Activated CD4-positive, alpha-beta T cell treated with anti-CD3 and anti-CD28 coated beads for 36 hours (primary cell): ENCODE data around the gene FOS. TPM values are rescaled to one million over a fixed set of nuclear protein-coding genes. Genes with fewer than 3 reads are reported as not detected.
"Not testable (repeated sequence)": the region's sequence is repeated elsewhere in the genome, so short reads cannot be mapped to it uniquely, and the experiment has no call there.

Source experiments
- ATAC-seq: fragments of 200-7000 bp; cut with Tn5 transposase; one replicate; pipeline ENCODE4 v1.10.0; 2021; ENCODE audit warnings: mild to moderate bottlenecking, moderate library complexity
- CTCF ChIA-PET: fragments of 350-600 bp; sonication (Branson Sonifier 250); formaldehyde crosslinking; loops from one replicate; lab custom pipeline; 2021; ENCODE audit warnings: antibody characterized with exemption; lab: Charles Lee
- POLR2A ChIA-PET: fragments of 350-600 bp; sonication (Branson Sonifier 250); formaldehyde crosslinking; loops from one replicate; lab custom pipeline; 2021; ENCODE audit warnings: antibody characterized with exemption, inconsistent platforms; lab: Charles Lee
- DNase-seq: peaks from one replicate; pipeline ENCODE4 v3.0.0-alpha.2; 2020
- H3K27ac Mint-ChIP-seq: one replicate; pipeline ENCODE4 v1.8.0; 2021; ENCODE audit warnings: mixed read lengths
- H3K27me3 Mint-ChIP-seq: one replicate; pipeline ENCODE4 v1.8.0; 2021; ENCODE audit warnings: mixed read lengths
- H3K36me3 Mint-ChIP-seq: one replicate; pipeline ENCODE4 v1.8.0; 2021; ENCODE audit warnings: low read depth, mixed read lengths
- H3K4me1 Mint-ChIP-seq: one replicate; pipeline ENCODE4 v1.8.0; 2021; ENCODE audit warnings: mixed read lengths
- H3K4me3 Mint-ChIP-seq: one replicate; pipeline ENCODE4 v1.8.0; 2021; ENCODE audit warnings: mild to moderate bottlenecking, moderate library complexity, mixed read lengths
- H3K9me3 Mint-ChIP-seq: one replicate; pipeline ENCODE4 v1.8.0; 2021; ENCODE audit warnings: low read depth, mixed read lengths
- intact Hi-C, 2 experiments: fragments of 100-400 bp; cut with DNase I in 1 of 2; cut with micrococcal nuclease in 1 of 2; formaldehyde crosslinking; loops; one replicate each; pipeline versions ENCODE4 v1.14.2 to v1.15.1; 2022 to 2024; cut with DNase I, micrococcal nuclease
- total RNA-seq, 2 experiments: library from RNA; stranded (reverse); gene quantifications; one replicate each; pipeline ENCODE4 v1.2.3, GENCODE V29; 2021

The FOS gene
- 10 to 100 TPM; 16.0 to 21.1 TPM for total RNA-seq

- H3K4me3 Mint-ChIP-seq, result peak within 1 kb of the TSS; percentile 85
- peak within 1 kb of the TSS; percentile 95 for H3K27ac Mint-ChIP-seq
- H3K36me3 Mint-ChIP-seq, result peaks cover 33% of the 10 kb centered on the region
- peaks cover 24% of the 10 kb centered on the region for H3K27me3 Mint-ChIP-seq
- intact Hi-C loops, result loop anchor here (1.0 to 10.0 kb wide), 9 partner anchors 16 to 514 kb away; partner anchors contain the start of genes TMED10 (in 2 of the 2), ERG28 (in 1 of the 2), NEK9 (in 1 of the 2) and YLPM1 (in 1 of the 2)
- POLR2A ChIA-PET, result interaction anchor here (0.7 to 1.5 kb wide), 5 partner anchors 11 to 23 kb away, joined by 3 to 6 read pairs (median 3); no protein-coding TSS in a partner anchor
- ATAC-seq (peak; percentile 91), DNase-seq (peak; percentile 92)
- H3K4me1 Mint-ChIP-seq, result peaks cover 44% of the 10 kb centered on the region
- no peaks in the 10 kb centered on the region for H3K9me3 Mint-ChIP-seq
- CTCF ChIA-PET, result interaction anchor here (0.6 kb wide), 1 partner anchor 48 kb away, joined by 3 read pairs; no protein-coding TSS in a partner anchor
These were observed at the start of gene FOS for GRCh38 chr14:75278422-75279152. FOS (plus strand) TSS chr14:75278828; CDS start chr14:75278983, 155 bp downstream.

DNA sequence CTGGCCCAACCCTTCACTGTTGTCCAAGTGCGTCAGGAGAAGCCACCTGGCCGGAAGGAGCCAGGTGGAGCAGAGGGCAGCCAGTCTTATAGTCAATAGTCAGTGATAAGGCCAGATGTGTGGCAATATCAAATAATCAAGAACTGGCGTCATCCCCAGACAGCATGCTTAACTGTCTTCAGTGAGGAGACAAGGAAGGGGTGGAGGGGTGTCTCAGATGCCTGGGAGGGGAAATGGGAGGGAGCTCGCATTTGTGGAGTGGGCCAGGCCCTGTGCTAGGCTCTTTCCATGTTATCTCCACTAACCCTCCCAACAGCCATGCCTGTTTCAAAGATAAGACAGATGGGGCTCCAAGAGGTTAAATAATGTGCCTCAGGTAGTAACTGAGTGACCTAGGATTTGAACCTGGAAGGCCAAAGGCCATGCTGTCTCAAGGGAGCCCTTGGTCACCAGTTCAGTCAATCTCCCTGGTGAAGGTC, 48.9 kb upstream of the FOS start:
- Mint-ChIP-seq H3K27ac (no peak overlapping the region), H3K27me3 (no peaks in the 10 kb centered on the region), H3K4me3 (no peak overlapping the region), H3K9me3 (no peaks in the 10 kb centered on the region), H3K36me3 (no peaks in the 10 kb centered on the region), H3K4me1 (peaks cover 60% of the 10 kb centered on the region)
- POLR2A ChIA-PET, result interaction anchor here (0.8 kb wide), 1 partner anchor 52 kb away, joined by 3 read pairs; no protein-coding TSS in a partner anchor
- DNase-seq (no peak), ATAC-seq (no peak)
- intact Hi-C loops, result loop anchor here (1.0 to 5.0 kb wide), 3 partner anchors 17 to 52 kb away; partner anchors contain the start of gene TMED10 (in 1 of the 2)
- CTCF ChIA-PET, result interaction anchor here (0.6 to 1.5 kb wide), 4 partner anchors 10 to 549 kb away, joined by 3 to 4 read pairs (median 3); no protein-coding TSS in a partner anchor

GRCh38 chr14:75230140-75230792, 48.4 kb upstream of the FOS start:
- Mint-ChIP-seq H3K27me3 (no peaks in the 10 kb centered on the region), H3K27ac (peak overlapping the region; percentile 1), H3K4me3 (no peak overlapping the region), H3K36me3 (no peaks in the 10 kb centered on the region), H3K4me1 (peaks cover 60% of the 10 kb centered on the region), H3K9me3 (no peaks in the 10 kb centered on the region)
- POLR2A ChIA-PET, result interaction anchor here (0.8 kb wide), 1 partner anchor 51 kb away, joined by 3 read pairs; no protein-coding TSS in a partner anchor
- CTCF ChIA-PET, result interaction anchor here (0.6 to 1.5 kb wide), 5 partner anchors 14 to 549 kb away, joined by 3 to 4 read pairs (median 3); partner anchors contain the start of gene FOS
- DNase-seq, result peak; percentile 64
- ATAC-seq, result peak; percentile 79
- intact Hi-C loops, result loop anchor here (1.0 to 5.0 kb wide), 3 partner anchors 17 to 53 kb away; partner anchors contain the start of gene TMED10 (in 1 of the 2)

DNA sequence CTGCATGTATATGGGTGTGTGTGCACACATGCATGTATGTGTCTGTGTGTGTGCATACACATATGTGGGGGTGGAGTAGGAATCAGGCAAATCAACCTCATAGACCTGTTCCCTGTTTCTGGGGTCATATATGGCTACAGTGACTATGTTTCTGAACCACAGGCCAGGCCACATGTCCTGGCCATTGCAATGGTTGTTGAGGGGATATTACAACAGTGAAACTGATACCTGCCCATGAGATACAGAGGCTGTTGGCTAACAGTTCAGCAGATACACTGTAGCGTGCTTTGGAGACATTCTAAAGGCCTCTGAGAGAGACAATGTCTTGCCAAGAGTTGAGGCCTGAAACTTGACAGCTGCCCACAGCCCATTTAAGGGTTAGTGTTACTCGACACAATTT, 47.3 kb upstream of the FOS start:
- Mint-ChIP-seq H3K27ac (no peak overlapping the region), H3K9me3 (no peaks in the 10 kb centered on the region), H3K4me3 (no peak overlapping the region), H3K36me3 (no peaks in the 10 kb centered on the region), H3K4me1 (peaks cover 60% of the 10 kb centered on the region), H3K27me3 (no peaks in the 10 kb centered on the region)
- no peak for ATAC-seq
- intact Hi-C loops, result loop anchor here in 1 of 2 experiments (2.0 to 5.0 kb wide), 2 partner anchors 15 to 54 kb away; partner anchors contain the start of gene TMED10
- DNase-seq, result no peak
- ChIA-PET CTCF (interaction anchor here (0.7 to 1.5 kb wide), 2 partner anchors 27 to 47 kb away, joined by 3 to 4 read pairs; partner anchors contain the start of gene FOS), POLR2A (no interaction called here)

GRCh38 chr14:75232191-75232590, 46.4 kb upstream of the FOS start:
- POLR2A ChIA-PET, result interaction anchor here (0.6 kb wide), 1 partner anchor 72 kb away, joined by 3 read pairs; no protein-coding TSS in a partner anchor
- H3K4me1 Mint-ChIP-seq, result peaks cover 56% of the 10 kb centered on the region

DNA sequence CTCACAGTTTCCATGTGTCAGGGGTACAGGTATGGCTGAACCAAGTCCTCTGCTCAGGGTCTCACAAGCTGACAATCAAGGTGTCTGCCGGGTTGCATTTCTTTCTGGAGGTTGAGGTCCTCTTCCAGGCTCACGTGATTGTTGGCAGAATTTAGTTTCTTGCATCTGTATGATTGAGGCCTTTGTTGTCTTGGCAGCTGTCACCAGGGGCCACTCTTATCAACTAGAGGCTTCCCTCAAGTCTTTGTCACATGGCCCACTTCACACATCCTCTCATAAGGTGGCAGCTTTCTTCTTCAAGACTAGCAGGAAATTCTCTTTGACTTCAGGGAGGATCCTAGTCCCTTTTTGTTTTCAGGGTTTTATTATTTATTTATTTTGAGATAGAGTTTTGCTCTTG, 46.0 kb upstream of the FOS start:
- peaks cover 55% of the 10 kb centered on the region for H3K4me1 Mint-ChIP-seq
- ATAC-seq, result no peak
- DNase-seq, result peak; percentile 34
- no peaks in the 10 kb centered on the region for H3K36me3 Mint-ChIP-seq
- H3K4me3 Mint-ChIP-seq, result no peak overlapping the region
- CTCF ChIA-PET, result interaction anchor here (0.8 to 1.4 kb wide), 3 partner anchors 15 to 329 kb away, joined by 3 to 4 read pairs (median 3); no protein-coding TSS in a partner anchor
- H3K27me3 Mint-ChIP-seq, result no peaks in the 10 kb centered on the region
- intact Hi-C loops, result loop anchor here in 1 of 2 experiments (5.0 kb wide), 1 partner anchor 55 kb away; the partner anchor contains the start of gene TMED10
- POLR2A ChIA-PET, result interaction anchor here (0.6 kb wide), 1 partner anchor 72 kb away, joined by 3 read pairs; no protein-coding TSS in a partner anchor
- no peaks in the 10 kb centered on the region for H3K9me3 Mint-ChIP-seq
- H3K27ac Mint-ChIP-seq, result no peak overlapping the region

More at GRCh38 chr14:75232191-75232590, 46.4 kb upstream of the FOS start:
- Mint-ChIP-seq H3K9me3 (no peaks in the 10 kb centered on the region), H3K27ac (no peak overlapping the region), H3K27me3 (no peaks in the 10 kb centered on the region), H3K36me3 (no peaks in the 10 kb centered on the region), H3K4me3 (no peak overlapping the region)
- ATAC-seq (no peak), DNase-seq (no peak)
- intact Hi-C loops, result loop anchor here in 1 of 2 experiments (5.0 kb wide), 1 partner anchor 55 kb away; the partner anchor contains the start of gene TMED10
- CTCF ChIA-PET, result interaction anchor here (0.8 to 1.4 kb wide), 3 partner anchors 15 to 329 kb away, joined by 3 to 4 read pairs (median 3); no protein-coding TSS in a partner anchor

GRCh38 chr14:75234173-75235115, 44.2 kb upstream of the FOS start:
- Mint-ChIP-seq H3K9me3 (no peaks in the 10 kb centered on the region), H3K27ac (no peak overlapping the region), H3K36me3 (no peaks in the 10 kb centered on the region), H3K4me1 (peaks cover 48% of the 10 kb centered on the region), H3K4me3 (no peak overlapping the region), H3K27me3 (no peaks in the 10 kb centered on the region)
- DNase-seq (no peak), ATAC-seq (no peak)
- ChIA-PET POLR2A (interaction anchor here (0.7 kb wide), 1 partner anchor 555 kb away, joined by 3 read pairs; no protein-coding TSS in a partner anchor), CTCF (interaction anchor here (0.6 to 0.9 kb wide), 4 partner anchors 16 to 1833 kb away, joined by 3 to 4 read pairs (median 3); no protein-coding TSS in a partner anchor)
- intact Hi-C loops, result loop anchor here in 1 of 2 experiments (5.0 kb wide), 1 partner anchor 57 kb away; the partner anchor contains the start of gene TMED10

DNA sequence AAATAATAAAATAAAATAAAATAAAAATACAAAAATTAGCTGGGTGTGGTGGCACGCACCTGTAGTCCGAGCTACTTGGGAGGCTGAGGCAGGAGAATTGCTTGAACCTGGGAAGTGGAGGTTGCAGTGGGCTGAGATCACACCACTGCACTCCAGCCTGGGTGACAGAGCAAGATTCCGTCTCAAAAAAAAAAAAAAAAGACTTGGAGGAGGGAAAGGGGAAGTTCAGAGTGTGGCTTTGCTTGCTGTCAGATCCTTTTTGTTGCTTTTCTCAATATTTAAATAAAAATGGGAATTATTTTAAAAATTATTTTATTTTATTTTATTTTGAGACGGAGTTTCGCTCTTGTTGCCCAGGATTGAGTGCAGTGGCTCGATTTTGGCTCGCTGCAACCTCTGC, 43.4 kb upstream of the FOS start:
- H3K4me1 Mint-ChIP-seq, result peaks cover 41% of the 10 kb centered on the region
- H3K36me3 Mint-ChIP-seq, CTCF ChIA-PET, H3K27ac Mint-ChIP-seq, ATAC-seq, DNase-seq, H3K27me3 Mint-ChIP-seq, H3K4me3 Mint-ChIP-seq, intact Hi-C loops, H3K9me3 Mint-ChIP-seq: not testable (repeated sequence)
- POLR2A ChIA-PET, result interaction anchor here (0.7 kb wide), 1 partner anchor 556 kb away, joined by 3 read pairs; no protein-coding TSS in a partner anchor

DNA sequence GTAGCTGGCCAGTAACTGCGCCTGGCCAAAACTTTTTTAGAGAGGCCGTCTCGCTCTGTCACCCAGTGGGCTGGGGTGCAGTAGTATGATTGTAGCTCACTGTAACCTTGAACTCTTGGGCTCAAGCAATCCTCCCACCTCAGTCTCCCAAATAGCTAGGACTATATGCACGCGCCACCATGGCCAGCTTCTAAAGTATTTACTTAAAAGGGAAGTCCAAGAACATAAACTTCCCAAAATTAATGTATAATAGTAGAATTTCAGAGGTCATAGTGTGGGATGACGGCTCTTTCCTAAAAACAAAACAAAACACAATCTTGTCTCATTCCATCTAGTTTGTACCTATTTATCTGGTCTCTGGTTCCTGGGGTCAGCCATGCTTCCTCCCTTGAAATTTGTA, 42.2 kb upstream of the FOS start:
- H3K27me3 Mint-ChIP-seq, result no peaks in the 10 kb centered on the region
- intact Hi-C loops, result no loop called here
- ATAC-seq, result no peak
- H3K27ac Mint-ChIP-seq, result no peak overlapping the region
- ChIA-PET POLR2A (no interaction called here), CTCF (no interaction called here)
- peaks cover 28% of the 10 kb centered on the region for H3K4me1 Mint-ChIP-seq
- no peaks in the 10 kb centered on the region for H3K36me3 Mint-ChIP-seq
- DNase-seq, result no peak
- H3K9me3 Mint-ChIP-seq, result no peaks in the 10 kb centered on the region
- no peak overlapping the region for H3K4me3 Mint-ChIP-seq
